ENCODE results near the gene S1PR5. TPM values are rescaled to one million over a fixed set of nuclear protein-coding genes. Genes with fewer than 3 reads are reported as not detected.

S1PR5 gene
- total and polyA plus RNA-seq, 9 of the 15 experiments (the other 6 are each of a cell fraction or from before 2014, with no cell fraction given), result 0.03 to 0.54 (median 0.35) TPM; not detected in 4

DNA sequence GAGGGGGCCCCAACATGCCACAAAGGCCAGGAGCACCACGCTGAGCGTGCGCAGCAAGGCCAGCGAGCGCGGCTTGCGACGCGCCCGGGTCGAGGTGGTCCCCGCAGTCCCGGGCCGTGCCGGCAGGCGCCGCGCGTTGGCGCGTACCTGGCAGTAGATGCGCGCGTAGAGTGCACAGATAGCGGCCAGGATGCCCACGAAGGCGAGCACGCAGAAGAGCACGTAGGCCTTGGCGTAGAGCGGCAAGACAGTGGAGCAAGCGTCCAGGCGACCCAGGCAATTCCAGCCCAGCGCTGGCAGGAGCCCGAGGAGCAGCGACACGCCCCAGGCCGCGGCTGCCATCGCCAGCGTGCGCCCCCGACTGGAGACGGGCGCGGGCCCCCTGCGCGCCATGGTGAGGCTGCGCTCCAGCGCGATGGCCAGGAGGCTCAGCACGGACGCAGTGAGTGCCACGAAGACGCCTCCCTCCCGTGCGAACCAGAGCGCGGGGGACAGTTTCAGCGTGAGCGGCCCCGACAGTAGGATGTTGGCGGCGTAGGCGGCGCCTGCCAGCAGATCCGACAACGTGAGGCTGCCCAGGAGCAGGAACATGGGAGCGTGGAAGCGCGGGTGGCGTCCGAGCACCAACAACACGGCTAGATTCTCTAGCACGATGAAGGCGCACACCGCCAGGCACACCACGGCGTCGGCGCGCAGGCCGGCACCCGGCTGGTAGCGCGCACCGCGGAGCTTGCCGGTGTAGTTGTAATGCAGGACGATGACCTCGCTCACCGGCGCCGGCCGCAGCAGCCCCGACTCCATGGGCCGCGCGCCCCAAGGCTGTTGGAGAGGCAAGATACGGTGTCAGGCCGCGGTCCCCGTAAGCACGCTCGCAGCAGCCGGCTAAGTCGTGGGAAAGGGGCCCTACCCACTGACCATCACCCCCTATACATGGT is 2.8 kb downstream of the S1PR5 start (continued):
- TF ChIP-seq PURB (CRISPR knock-in tag; IDR thresholded peaks at IDR 0.05; ENCODE audit: low read depth), result no peak
- TF ChIP-seq BRF1 (IDR thresholded peaks at IDR 0.05; ENCODE audit: borderline replicate concordance, extremely low read depth, insufficient read length), result no peak
- TF ChIP-seq POLR2A (conservative IDR thresholded peaks at IDR 0.05), result no peak
- no peak for TF ChIP-seq HLTF (IDR thresholded peaks at IDR 0.05)
- no peak for TF ChIP-seq NFE2L1 (tag; IDR thresholded peaks at IDR 0.05; ENCODE audit: borderline replicate concordance, low read depth)
- TF ChIP-seq DMBX1 (CRISPR knock-in tag; IDR thresholded peaks at IDR 0.05; ENCODE audit: borderline replicate concordance), result no peak
- no peak for TF ChIP-seq NBN (IDR thresholded peaks at IDR 0.05; ENCODE audit: low read depth)

GRCh38 chr19:10513223-10513622 is 4.0 kb downstream of the S1PR5 start:
- Histone ChIP-seq H3K4me1 (replicated peaks in 1 of 2; ENCODE audit: control insufficient read depth in 2 of 2, insufficient read depth in 2 of 2, low read length in 2 of 2) (peaks cover 15 to 50% of the 10 kb centered on the region in 2 experiments; a peak in 4 of 5 replicates), H3K4me2 (ENCODE audit: insufficient read depth, low read length) (no peak overlapping the region), H2AFZ (ENCODE audit: low read depth, low read length) (no peak overlapping the region), H3K9ac (ENCODE audit: insufficient read depth in 1 of 2, low read depth in 2 of 2, low read length in 2 of 2) (no peak overlapping the region), H3K9me3 (replicated peaks; ENCODE audit: control insufficient read depth, insufficient read depth, low read depth, low read length) (no peaks in the 10 kb centered on the region), H3K36me3 (ENCODE audit: control insufficient read depth, insufficient read depth, low read length) (no peaks in the 10 kb centered on the region), H3K4me3 (no peak overlapping the region), H3K27ac (ENCODE audit: extremely low read depth, low read depth, low read length) (no peak overlapping the region), H4K20me1 (replicated peaks; ENCODE audit: control insufficient read depth, insufficient read depth, low read length) (no peaks in the 10 kb centered on the region), H3K9me1 (ENCODE audit: control insufficient read depth, insufficient read depth, low read length) (no peaks in the 10 kb centered on the region), H3K27me3 (ENCODE audit: control insufficient read depth in 2 of 2, insufficient read depth in 2 of 2, low read length in 2 of 2) (peaks cover 0 to 6% of the 10 kb centered on the region in 2 experiments; a peak in 3 of 5 replicates), H3K79me2 (ENCODE audit: control insufficient read depth, insufficient read depth, low read length) (no peaks in the 10 kb centered on the region)
- no TSS peak for BruUV-seq (replicated peaks)
- DNase-seq (ENCODE audit: extremely low read depth in 1 of 4, low spot score in 3 of 4) (peak in 1 of 4 experiments; percentile 5), ATAC-seq (no peak), FAIRE-seq (no peak)
- TF ChIP-seq BCOR (IDR thresholded peaks at IDR 0.05), result 0 out of 2 replicates have a peak, but pooled peaks have one; percentile 24
- TF ChIP-seq RBM25 (IDR thresholded peaks at IDR 0.05; ENCODE audit: low read depth, low read length, severe bottlenecking), result peak; percentile 30
- no peak for TF ChIP-seq FOXJ3 (CRISPR knock-in tag; IDR thresholded peaks at IDR 0.05)
- peak; percentile 17 to 34; a peak in 1 of 4 replicates for TF ChIP-seq KDM1A (IDR thresholded peaks at IDR 0.05)
- WGBS (ENCODE audit: insufficient coverage, low coverage, missing lambda C conversion rate), result 24% methylated on average over 7 of the region's 7 CpGs
- ChIA-PET POLR2A (no interaction called here), CTCF (ENCODE audit: low intra/inter-chr PET ratio) (no interaction called here)
- in situ Hi-C loops (cut with MboI), result no loop called here
- intact Hi-C loops (cut with micrococcal nuclease), result no loop called here

All from K562 (cell line).